ENCODE measurements around the gene CACNA1C.
A peak's percentile ranks its signal among the peaks of the same experiment; 100 is the strongest.

Gene CACNA1C

DNA sequence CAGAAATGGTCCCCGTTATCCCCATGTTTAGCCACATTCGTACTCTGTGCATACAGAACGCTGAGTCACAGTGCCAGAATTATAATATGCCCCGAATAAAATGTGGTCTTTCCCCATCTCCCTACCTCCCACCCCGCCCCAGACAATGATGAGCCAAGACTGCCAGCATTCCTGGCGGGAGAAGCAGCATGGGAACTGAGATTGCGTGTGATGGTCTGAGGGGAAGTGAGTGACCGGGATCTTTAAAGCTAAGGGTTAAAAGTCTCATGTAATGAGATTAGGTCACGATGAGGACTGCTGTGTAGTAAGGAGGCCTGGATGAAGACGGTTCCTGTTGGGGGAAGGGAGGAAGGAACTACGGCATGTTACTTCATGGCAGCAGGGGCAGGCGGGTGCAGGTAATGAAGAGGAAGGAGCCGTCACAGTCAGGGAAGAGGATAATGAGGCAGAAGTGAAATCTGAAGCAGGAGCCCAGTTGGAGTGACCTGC, 498.7 kb downstream of the CACNA1C start:
- no peaks in the 10 kb centered on the region for H3K9me3 ChIP-seq (ENCODE audit: control insufficient read depth in 1 of 2, low read length in 2 of 2)
- peak overlapping the region; percentile 13 for H3K27ac ChIP-seq (ENCODE audit: low read length)
- H3K36me3 ChIP-seq (ENCODE audit: control insufficient read depth in 1 of 2, insufficient read depth in 2 of 2, low read length in 2 of 2) = peaks cover 0 to 16% of the 10 kb centered on the region in 2 donors

DNA sequence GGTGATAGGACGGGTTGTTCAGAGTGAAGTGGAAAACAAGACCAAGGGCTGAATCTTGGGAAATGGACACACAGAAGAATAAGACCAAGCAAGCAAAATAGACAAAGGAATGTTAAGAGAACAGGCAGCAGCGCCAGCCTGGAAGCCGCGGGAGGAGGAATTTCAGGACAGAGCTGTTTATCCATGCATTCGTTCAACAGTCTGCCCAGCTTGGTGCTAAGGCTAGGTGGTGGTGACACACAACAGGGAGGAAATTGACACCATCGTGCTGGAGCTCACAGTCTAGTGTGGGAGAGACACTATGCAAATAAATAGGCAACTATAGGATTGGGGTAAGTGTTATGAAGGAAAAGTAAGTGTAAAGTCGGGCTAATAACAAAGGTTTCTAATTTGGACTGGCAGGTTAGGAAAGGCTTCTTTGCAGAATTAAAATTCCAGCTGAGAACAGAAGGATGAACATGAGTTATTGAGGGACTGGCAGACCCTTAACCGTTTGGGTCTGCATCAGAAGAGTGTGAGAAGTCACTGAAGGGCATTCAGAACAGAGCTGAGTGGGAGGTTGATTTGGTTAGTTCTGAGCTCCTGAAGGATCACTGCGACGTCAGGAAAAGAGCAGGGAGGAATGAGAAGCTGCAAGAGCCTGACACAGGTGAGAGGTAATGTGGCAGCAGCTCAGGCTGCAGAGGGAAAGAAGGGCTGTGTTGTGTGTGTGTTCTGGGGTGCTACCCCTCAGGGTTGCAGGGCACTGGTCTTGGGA, 499.4 kb downstream of the CACNA1C start:
- peaks cover 0 to 6% of the 10 kb centered on the region in 2 donors for H3K4me1 ChIP-seq (ENCODE audit: control insufficient read depth in 1 of 2, insufficient read depth in 2 of 2, low read length in 2 of 2)
- H3K9me3 ChIP-seq (ENCODE audit: control insufficient read depth in 1 of 2, low read length in 2 of 2) = no peaks in the 10 kb centered on the region
- H3K36me3 ChIP-seq (ENCODE audit: control insufficient read depth in 1 of 2, insufficient read depth in 2 of 2, low read length in 2 of 2) = peaks cover 0 to 11% of the 10 kb centered on the region in 2 donors
- H3K27ac ChIP-seq (ENCODE audit: low read length) = no peak overlapping the region
- no peaks in the 10 kb centered on the region for H3K27me3 ChIP-seq (ENCODE audit: low read depth, low read length)
- no peak overlapping the region for H3K4me3 ChIP-seq (ENCODE audit: low read depth in 1 of 2, low read length in 2 of 2)

More for the DNA sequence above, 498.7 kb downstream of the CACNA1C start:
- peaks cover 0 to 6% of the 10 kb centered on the region in 2 donors for H3K4me1 ChIP-seq (ENCODE audit: control insufficient read depth in 1 of 2, insufficient read depth in 2 of 2, low read length in 2 of 2)
- H3K4me3 ChIP-seq (ENCODE audit: low read depth in 1 of 2, low read length in 2 of 2) = no peak overlapping the region
- H3K27me3 ChIP-seq (ENCODE audit: low read depth, low read length) = no peaks in the 10 kb centered on the region

DNA sequence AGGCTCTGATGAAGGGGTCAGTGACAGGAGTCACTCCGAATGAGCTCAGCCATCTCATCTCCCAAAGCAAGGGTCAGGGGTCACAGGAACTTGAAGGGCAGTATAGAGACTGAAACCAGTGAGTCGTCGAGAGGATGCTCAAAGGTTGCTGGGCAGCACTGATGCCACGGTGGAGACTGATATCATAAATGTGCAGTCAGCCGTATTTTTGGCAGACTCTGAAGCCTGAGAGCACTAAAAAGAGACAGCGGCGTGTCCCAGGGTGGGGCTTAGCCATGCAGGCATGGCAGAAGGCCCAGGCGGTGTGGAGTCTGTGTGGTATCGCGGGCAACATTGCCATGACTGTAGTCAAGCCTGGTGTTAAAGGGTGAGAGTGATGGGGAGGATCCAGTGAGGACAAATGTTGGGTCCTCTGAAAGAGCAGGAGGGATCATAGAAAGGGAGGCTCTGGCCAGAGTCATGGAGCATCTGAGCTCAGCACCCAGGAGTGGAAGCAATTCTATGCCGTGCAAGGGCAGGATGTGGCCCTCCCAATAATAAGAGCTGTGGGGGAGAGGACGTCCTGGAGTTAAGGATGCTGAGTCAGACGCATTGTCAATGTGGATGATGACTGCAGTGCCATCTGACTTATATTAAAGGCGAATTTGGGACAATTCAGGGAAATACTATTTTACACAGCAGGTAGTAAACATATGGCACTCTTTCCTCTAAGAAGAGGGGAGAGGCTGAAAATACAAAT, 500.8 kb downstream of the CACNA1C start:
- Histone ChIP-seq H3K27ac (ENCODE audit: low read length) (no peak overlapping the region), H3K9me3 (ENCODE audit: control insufficient read depth in 1 of 2, low read length in 2 of 2) (no peaks in the 10 kb centered on the region), H3K27me3 (ENCODE audit: low read depth, low read length) (no peaks in the 10 kb centered on the region), H3K36me3 (ENCODE audit: control insufficient read depth in 1 of 2, insufficient read depth in 2 of 2, low read length in 2 of 2) (peaks cover 0 to 16% of the 10 kb centered on the region in 2 donors), H3K4me3 (ENCODE audit: low read depth in 1 of 2, low read length in 2 of 2) (no peak overlapping the region), H3K4me1 (ENCODE audit: control insufficient read depth in 1 of 2, insufficient read depth in 2 of 2, low read length in 2 of 2) (peaks cover 0 to 6% of the 10 kb centered on the region in 2 donors)

DNA sequence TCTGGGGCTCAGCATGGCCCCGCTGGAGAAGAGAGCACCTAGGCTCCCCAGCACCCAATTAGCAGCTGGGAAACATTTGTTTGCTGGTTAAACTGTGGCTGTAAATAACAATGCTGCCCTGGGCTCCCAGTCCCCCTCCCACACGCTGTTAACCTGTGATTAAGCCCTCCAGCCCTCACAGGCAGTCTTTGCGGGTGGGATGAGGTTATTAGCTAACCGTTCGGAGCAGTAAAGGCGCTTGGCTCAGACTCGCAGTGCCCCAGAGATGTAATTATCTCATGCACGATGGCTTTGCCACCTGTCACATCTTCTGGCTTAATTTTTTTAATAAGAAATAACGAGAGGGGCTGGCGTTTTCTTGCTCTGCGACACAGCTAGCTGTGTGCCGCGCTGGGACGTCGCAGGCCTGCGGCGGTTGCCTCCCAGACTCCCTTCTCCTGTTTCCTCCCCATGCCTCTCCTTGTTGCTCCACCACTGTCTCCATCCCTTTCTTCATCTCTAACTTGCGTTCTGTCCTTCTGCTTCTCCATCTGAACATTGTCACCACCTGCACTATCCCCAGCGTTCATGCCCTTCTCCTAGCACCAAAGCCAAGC, 502.8 kb downstream of the CACNA1C start:
- H3K4me3 ChIP-seq (ENCODE audit: low read depth in 1 of 2, low read length in 2 of 2) = no peak overlapping the region
- H3K27ac ChIP-seq (ENCODE audit: low read length) = no peak overlapping the region
- H3K36me3 ChIP-seq (ENCODE audit: control insufficient read depth in 1 of 2, insufficient read depth in 2 of 2, low read length in 2 of 2) = peaks cover 0 to 16% of the 10 kb centered on the region in 2 donors
- peaks cover 0 to 6% of the 10 kb centered on the region in 2 donors for H3K4me1 ChIP-seq (ENCODE audit: control insufficient read depth in 1 of 2, insufficient read depth in 2 of 2, low read length in 2 of 2)
- H3K27me3 ChIP-seq (ENCODE audit: low read depth, low read length) = no peaks in the 10 kb centered on the region
- H3K9me3 ChIP-seq (ENCODE audit: control insufficient read depth in 1 of 2, low read length in 2 of 2) = no peaks in the 10 kb centered on the region

DNA sequence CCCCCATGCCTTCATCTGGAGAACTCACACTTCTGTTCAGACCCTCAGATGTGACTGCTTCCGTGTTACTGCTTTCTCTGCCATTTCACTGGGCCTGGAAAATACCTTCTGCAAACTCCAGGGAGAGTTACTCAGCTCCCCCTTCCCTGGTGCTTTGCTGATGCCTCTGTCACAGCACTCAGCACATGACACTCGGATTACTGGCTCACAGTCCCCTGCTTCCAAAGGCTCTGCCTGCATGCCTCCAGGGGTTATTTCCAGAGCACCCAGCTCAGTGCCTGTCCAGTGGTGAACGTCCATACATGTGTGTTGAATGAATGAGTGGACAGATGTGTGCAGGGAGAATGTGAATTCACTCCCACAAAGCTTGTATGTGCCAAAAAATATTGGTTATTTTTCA, 504.8 kb downstream of the CACNA1C start:
- Histone ChIP-seq H3K36me3 (ENCODE audit: control insufficient read depth in 1 of 2, insufficient read depth in 2 of 2, low read length in 2 of 2) (peaks cover 0 to 16% of the 10 kb centered on the region in 2 donors), H3K9me3 (ENCODE audit: control insufficient read depth in 1 of 2, low read length in 2 of 2) (no peaks in the 10 kb centered on the region), H3K27me3 (ENCODE audit: low read depth, low read length) (no peaks in the 10 kb centered on the region), H3K4me1 (ENCODE audit: control insufficient read depth in 1 of 2, insufficient read depth in 2 of 2, low read length in 2 of 2) (peaks cover 0 to under 1% of the 10 kb centered on the region in 2 donors), H3K27ac (ENCODE audit: low read length) (no peak overlapping the region), H3K4me3 (ENCODE audit: low read depth in 1 of 2, low read length in 2 of 2) (no peak overlapping the region)

DNA sequence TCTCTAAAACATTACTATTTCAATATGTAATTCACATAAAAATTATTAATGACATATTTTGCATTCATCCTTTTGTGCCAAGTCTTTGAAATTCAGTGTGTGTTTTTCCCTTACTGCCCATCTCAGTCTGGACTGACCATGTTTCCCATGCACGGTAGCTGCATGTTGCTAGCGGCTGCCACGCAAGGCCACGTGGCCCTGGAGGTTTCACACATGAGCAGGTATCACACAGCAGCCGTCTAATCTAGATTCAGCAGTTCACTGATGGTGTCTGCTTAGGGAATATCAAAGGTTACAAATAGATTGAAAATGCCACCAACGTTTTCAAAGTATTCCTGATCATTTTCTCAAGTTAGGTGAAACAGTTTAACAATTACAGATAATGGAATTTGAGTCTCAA, 507.1 kb downstream of the CACNA1C start:
- Histone ChIP-seq H3K9me3 (ENCODE audit: control insufficient read depth in 1 of 2, low read length in 2 of 2) (no peaks in the 10 kb centered on the region), H3K36me3 (ENCODE audit: control insufficient read depth in 1 of 2, insufficient read depth in 2 of 2, low read length in 2 of 2) (peaks cover 0 to 8% of the 10 kb centered on the region in 2 donors), H3K4me1 (ENCODE audit: control insufficient read depth in 1 of 2, insufficient read depth in 2 of 2, low read length in 2 of 2) (no peaks in the 10 kb centered on the region)

DNA sequence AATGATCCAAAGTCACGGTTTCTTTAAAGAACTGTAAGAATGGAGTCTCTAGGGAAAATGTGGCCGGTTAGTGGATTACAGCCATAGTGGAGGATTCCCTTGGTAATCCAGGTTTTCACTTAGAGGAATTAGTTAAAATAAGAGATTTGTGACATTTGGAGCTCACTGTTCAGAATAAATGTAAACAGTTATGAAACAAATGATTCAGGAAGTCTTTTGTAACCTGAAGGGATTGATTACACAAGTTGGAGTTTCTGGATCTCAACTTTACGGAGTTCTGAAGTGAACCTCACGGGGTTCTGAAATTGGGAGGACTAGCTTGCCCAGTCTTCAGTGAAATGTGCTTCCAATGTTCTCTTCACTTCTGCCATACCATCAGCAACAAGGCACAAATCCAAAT, 507.6 kb downstream of the CACNA1C start:
- H3K27ac ChIP-seq (ENCODE audit: low read length) = no peak overlapping the region
- no peak overlapping the region for H3K4me3 ChIP-seq (ENCODE audit: low read depth in 1 of 2, low read length in 2 of 2)
- no peaks in the 10 kb centered on the region for H3K27me3 ChIP-seq (ENCODE audit: low read depth, low read length)
- peaks cover 0 to 6% of the 10 kb centered on the region in 2 donors for H3K36me3 ChIP-seq (ENCODE audit: control insufficient read depth in 1 of 2, insufficient read depth in 2 of 2, low read length in 2 of 2)
- no peaks in the 10 kb centered on the region for H3K9me3 ChIP-seq (ENCODE audit: control insufficient read depth in 1 of 2, low read length in 2 of 2)
- H3K4me1 ChIP-seq (ENCODE audit: control insufficient read depth in 1 of 2, insufficient read depth in 2 of 2, low read length in 2 of 2) = no peaks in the 10 kb centered on the region

More for the DNA sequence above, 507.1 kb downstream of the CACNA1C start:
- no peak overlapping the region for H3K4me3 ChIP-seq (ENCODE audit: low read depth in 1 of 2, low read length in 2 of 2)
- no peaks in the 10 kb centered on the region for H3K27me3 ChIP-seq (ENCODE audit: low read depth, low read length)
- no peak overlapping the region for H3K27ac ChIP-seq (ENCODE audit: low read length)

DNA sequence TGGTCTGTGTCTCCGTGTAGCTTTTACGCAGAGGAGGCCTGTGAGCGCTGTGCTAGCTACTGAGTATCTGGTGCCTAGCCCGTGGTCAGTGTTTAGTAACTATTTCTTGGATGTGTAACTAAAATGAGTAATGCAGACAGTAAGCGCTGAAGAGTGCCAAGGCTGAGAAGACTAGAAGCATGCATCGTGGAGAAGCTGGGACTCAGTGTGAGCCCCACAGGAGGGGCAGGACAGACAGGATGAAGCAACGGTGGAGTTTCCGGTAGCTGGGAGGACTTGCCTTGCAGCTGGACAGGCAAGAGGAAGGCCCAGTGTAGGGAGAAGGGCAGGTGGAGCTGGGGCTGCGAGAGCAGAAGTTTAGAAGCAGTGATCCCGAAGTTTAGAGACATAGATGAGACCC, 508.6 kb downstream of the CACNA1C start:
- Histone ChIP-seq H3K27ac (ENCODE audit: low read length) (no peak overlapping the region), H3K4me3 (ENCODE audit: low read depth in 1 of 2, low read length in 2 of 2) (no peak overlapping the region), H3K9me3 (ENCODE audit: control insufficient read depth in 1 of 2, low read length in 2 of 2) (no peaks in the 10 kb centered on the region), H3K27me3 (ENCODE audit: low read depth, low read length) (no peaks in the 10 kb centered on the region), H3K36me3 (ENCODE audit: control insufficient read depth in 1 of 2, insufficient read depth in 2 of 2, low read length in 2 of 2) (peaks cover 0 to 6% of the 10 kb centered on the region in 2 donors), H3K4me1 (ENCODE audit: control insufficient read depth in 1 of 2, insufficient read depth in 2 of 2, low read length in 2 of 2) (no peaks in the 10 kb centered on the region)

DNA sequence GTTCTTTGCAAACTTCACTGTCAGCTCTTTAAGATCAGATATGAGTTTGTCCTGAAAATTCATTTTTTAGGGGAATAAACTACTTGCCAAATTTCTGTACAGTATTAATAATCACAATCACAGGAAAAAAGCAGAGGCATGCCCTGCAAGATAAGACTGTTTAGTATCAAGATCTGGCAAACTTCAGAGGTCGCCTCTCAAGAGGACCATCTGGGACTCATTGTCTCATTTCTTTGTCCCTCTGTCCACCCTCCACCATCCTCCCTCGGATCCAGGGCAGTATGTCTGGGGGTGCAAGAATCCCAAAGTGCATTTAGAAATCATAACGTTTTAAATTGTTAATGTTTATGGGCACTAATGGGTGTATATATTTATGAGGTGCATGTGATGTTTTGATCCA, 509.6 kb downstream of the CACNA1C start:
- H3K27ac ChIP-seq (ENCODE audit: low read length) = no peak overlapping the region
- H3K9me3 ChIP-seq (ENCODE audit: control insufficient read depth in 1 of 2, low read length in 2 of 2) = no peaks in the 10 kb centered on the region
- no peak overlapping the region for H3K4me3 ChIP-seq (ENCODE audit: low read depth in 1 of 2, low read length in 2 of 2)
- H3K27me3 ChIP-seq (ENCODE audit: low read depth, low read length) = no peaks in the 10 kb centered on the region
- no peaks in the 10 kb centered on the region for H3K4me1 ChIP-seq (ENCODE audit: control insufficient read depth in 1 of 2, insufficient read depth in 2 of 2, low read length in 2 of 2)
- H3K36me3 ChIP-seq (ENCODE audit: control insufficient read depth in 1 of 2, insufficient read depth in 2 of 2, low read length in 2 of 2) = peaks cover 0 to 6% of the 10 kb centered on the region in 2 donors

DNA sequence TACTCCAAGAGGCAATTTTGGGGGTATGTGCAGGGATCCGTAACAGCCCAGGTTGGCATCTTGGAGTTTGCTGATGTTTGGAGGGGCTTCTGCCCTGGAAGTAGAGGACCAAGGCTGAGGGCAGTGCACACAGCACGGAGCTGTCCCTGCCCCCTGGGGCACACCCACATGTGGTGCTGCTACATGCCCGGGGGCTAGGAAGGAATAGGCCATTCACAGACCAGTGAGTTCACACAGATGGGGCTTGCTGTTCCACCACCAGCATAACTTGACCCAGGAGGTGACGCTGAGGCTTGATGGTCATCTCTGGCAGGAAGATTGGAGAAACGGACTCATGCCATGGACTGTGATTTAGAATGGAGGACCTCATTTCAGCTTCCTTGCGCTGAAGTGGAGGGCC, 510.9 kb downstream of the CACNA1C start:
- Histone ChIP-seq H3K9me3 (ENCODE audit: control insufficient read depth in 1 of 2, low read length in 2 of 2) (no peaks in the 10 kb centered on the region), H3K36me3 (ENCODE audit: control insufficient read depth in 1 of 2, insufficient read depth in 2 of 2, low read length in 2 of 2) (peaks cover 0 to 3% of the 10 kb centered on the region in 2 donors), H3K4me3 (ENCODE audit: low read depth in 1 of 2, low read length in 2 of 2) (no peak overlapping the region), H3K27ac (ENCODE audit: low read length) (no peak overlapping the region), H3K27me3 (ENCODE audit: low read depth, low read length) (no peaks in the 10 kb centered on the region), H3K4me1 (ENCODE audit: control insufficient read depth in 1 of 2, insufficient read depth in 2 of 2, low read length in 2 of 2) (no peaks in the 10 kb centered on the region)

DNA sequence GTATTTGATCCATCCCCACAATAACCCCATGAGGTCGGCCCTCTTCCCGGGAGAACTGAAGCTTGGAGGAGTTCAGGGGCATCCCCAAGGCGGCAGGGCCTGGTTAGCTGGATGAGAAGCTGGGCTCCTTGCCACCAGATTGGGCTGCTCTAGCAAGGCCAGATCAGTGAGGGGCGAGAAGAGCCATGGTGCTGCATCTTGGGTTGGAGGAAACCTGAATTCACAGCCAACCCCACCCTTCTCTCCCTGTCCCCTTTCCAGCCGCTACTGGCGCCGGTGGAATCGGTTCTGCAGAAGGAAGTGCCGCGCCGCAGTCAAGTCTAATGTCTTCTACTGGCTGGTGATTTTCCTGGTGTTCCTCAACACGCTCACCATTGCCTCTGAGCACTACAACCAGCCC, 513.4 kb downstream of the CACNA1C start:
- no peaks in the 10 kb centered on the region for H3K4me1 ChIP-seq (ENCODE audit: control insufficient read depth in 1 of 2, insufficient read depth in 2 of 2, low read length in 2 of 2)
- H3K27ac ChIP-seq (ENCODE audit: low read length) = no peak overlapping the region
- no peaks in the 10 kb centered on the region for H3K9me3 ChIP-seq (ENCODE audit: control insufficient read depth in 1 of 2, low read length in 2 of 2)
- no peaks in the 10 kb centered on the region for H3K27me3 ChIP-seq (ENCODE audit: low read depth, low read length)
- H3K4me3 ChIP-seq (ENCODE audit: low read depth in 1 of 2, low read length in 2 of 2) = no peak overlapping the region
- H3K36me3 ChIP-seq (ENCODE audit: control insufficient read depth in 1 of 2, insufficient read depth in 2 of 2, low read length in 2 of 2) = peaks cover 0 to 3% of the 10 kb centered on the region in 2 donors

Measured in muscle layer of duodenum (tissue), 2 donors.